K562 (cell line): ENCODE data around the gene PPP1R15A. TPM values are rescaled to one million over a fixed set of nuclear protein-coding genes. Genes with fewer than 3 reads are reported as not detected.

Experiments
- ARHGAP35 ChIP-seq: fragments of 450-650 bp; IDR thresholded peaks from 2 replicates; pipeline ENCODE4 v1.6.1; 2018; ENCODE audit not compliant: partially characterized antibody
- CCNT2 ChIP-seq: IDR thresholded peaks from 2 replicates; pipeline ENCODE4 v1.6.1; 2011; ENCODE audit warnings: borderline replicate concordance, low read depth, mild to moderate bottlenecking, moderate library complexity, mixed read lengths, low read length; ENCODE audit not compliant: insufficient read length; ENCODE audit errors: extremely low read depth
- CHD1 ChIP-seq: fragments of 200-600 bp; sonication (generic); IDR thresholded peaks from one replicate; pipeline ENCODE4 v1.6.1; 2012; ENCODE audit warnings: mild to moderate bottlenecking, moderate library complexity, low read length, inconsistent platforms
- EZH2 ChIP-seq: IDR thresholded peaks from 2 replicates; pipeline ENCODE4 v1.6.1; 2012; ENCODE audit warnings: low read depth, mild to moderate bottlenecking, inconsistent platforms, low read length, borderline replicate concordance
- FOSL1 ChIP-seq: fragments of 200-800 bp; sonication (Bioruptor generic); conservative IDR thresholded peaks from 2 replicates; pipeline ENCODE4 v1.6.1; 2016; ENCODE audit warnings: missing genetic modification characterization, missing compliant biosample characterization
- HMGN3 ChIP-seq: IDR thresholded peaks from 2 replicates; pipeline ENCODE4 v1.6.1; 2011; ENCODE audit warnings: borderline replicate concordance, low read depth, mild to moderate bottlenecking, mixed read lengths, low read length; ENCODE audit not compliant: insufficient read length; ENCODE audit errors: extremely low read depth
- MED1 ChIP-seq: sonication (generic); formaldehyde crosslinking; IDR thresholded peaks from 2 replicates; pipeline ENCODE4 v1.8.1; 2023; ENCODE audit warnings: missing genetic modification reagents, borderline replicate concordance
- NFIX ChIP-seq: fragments of 250-450 bp; sonication (Bioruptor Pico); IDR thresholded peaks from 2 replicates; pipeline ENCODE4 v1.4.0; 2020; ENCODE audit warnings: low read depth, mild to moderate bottlenecking, moderate library complexity
- POLR2A ChIP-seq: fragments of 450-650 bp; conservative IDR thresholded peaks from 2 replicates; pipeline ENCODE4 v1.6.1; 2016
- POLR2G ChIP-seq: fragments of 200-400 bp; formaldehyde crosslinking; IDR thresholded peaks from 2 replicates; pipeline ENCODE4 v1.6.1; 2017; ENCODE audit warnings: low read depth, mild to moderate bottlenecking, antibody characterized with exemption, low read length, moderate library complexity
- RBBP5 ChIP-seq: fragments of 200-600 bp; sonication (generic); IDR thresholded peaks from 2 replicates; pipeline ENCODE4 v1.6.1; 2012; ENCODE audit warnings: borderline replicate concordance, mild to moderate bottlenecking, low read length, control low read depth, inconsistent platforms; ENCODE audit not compliant: insufficient read depth, poor library complexity, severe bottlenecking
- RBFOX2 ChIP-seq: fragments of 200-400 bp; formaldehyde crosslinking; IDR thresholded peaks from 2 replicates; pipeline ENCODE4 v1.6.1; 2017; ENCODE audit warnings: low read depth, mild to moderate bottlenecking, low read length, moderate library complexity
- RBM34 ChIP-seq: fragments of 200-400 bp; formaldehyde crosslinking; IDR thresholded peaks from 2 replicates; pipeline ENCODE4 v1.6.1; 2018; ENCODE audit warnings: low read length, borderline replicate concordance; ENCODE audit not compliant: insufficient read depth
- SIN3A ChIP-seq, 2 experiments: fragments of 150-350 bp in 1 of 2; IDR thresholded peaks; 2 replicates each; pipeline ENCODE4 v1.6.1; 2011 to 2016; ENCODE audit warnings: borderline replicate concordance in 2 of 2, low read depth in 2 of 2, low read length in 2 of 2, mild to moderate bottlenecking in 2 of 2, moderate library complexity in 2 of 2; ENCODE audit not compliant: control insufficient read depth in 1 of 2
- SMAD4 ChIP-seq: fragments of 250-450 bp; sonication (Bioruptor Pico); conservative IDR thresholded peaks from 2 replicates; pipeline ENCODE4 v1.8.0; 2021; ENCODE audit warnings: inconsistent platforms, mild to moderate bottlenecking, moderate library complexity
- ZNF174 ChIP-seq: fragments of 250-450 bp; sonication (Bioruptor Pico); IDR thresholded peaks from 2 replicates; pipeline ENCODE4 v1.4.0; 2020; ENCODE audit warnings: mild to moderate bottlenecking
- ZNF232 ChIP-seq: sonication (generic); formaldehyde crosslinking; IDR thresholded peaks from 2 replicates; pipeline ENCODE4 v1.8.0; 2022; ENCODE audit warnings: mild to moderate bottlenecking, missing genetic modification reagents
- ZNF76 ChIP-seq: fragments of 250-450 bp; sonication (Bioruptor Pico); IDR thresholded peaks from 2 replicates; pipeline ENCODE4 v1.4.0; 2020; ENCODE audit warnings: mild to moderate bottlenecking, moderate library complexity, borderline replicate concordance
- polyA plus RNA-seq, 8 experiments: library from polyadenylated mRNA; depleted of rRNA in 4 of 8; stranded (reverse) in 5 of 8; unstranded in 3 of 8; fragments of >200 nt; fragmentation: Nextera tagmentation in 2 of 8; fragmentation: Illumina TruSeq in 1 of 8; extraction: Ambion mirVana in 2 of 8; extraction: Trizol in 1 of 8; gene quantifications; 2 replicates each; pipeline versions ENCODE4 v1.2.1 to v1.2.3, GENCODE V29; 2011 to 2014; ENCODE audit warnings: inconsistent platforms in 1 of 8, missing spikeins in 1 of 8
- total RNA-seq, 7 experiments: library from RNA; depleted of rRNA in 6 of 7; stranded (reverse); fragments of >200 nt in 6 of 7; fragmentation: Illumina TruSeq in 2 of 7; extraction: Trizol in 2 of 7; gene quantifications; 2 replicates each; pipeline versions ENCODE4 v1.2.1 to v1.2.3, GENCODE V29; 2011 to 2021; ENCODE audit warnings: low replicate concordance in 1 of 7
- TF ChIP-seq, protein P1 (sequence below): sonication (generic); formaldehyde crosslinking; IDR thresholded peaks from 2 replicates; pipeline ENCODE4 v1.8.0; 2022; ENCODE audit warnings: mild to moderate bottlenecking, missing genetic modification reagents
- TF ChIP-seq, protein P2 (sequence below), 3 experiments: fragments of 200-800 bp in 1 of 3; fragments of 250-450 bp in 1 of 3; fragments of 450-650 bp in 1 of 3; sonication (Bioruptor Pico) in 1 of 3; sonication (Bioruptor generic) in 1 of 3; formaldehyde crosslinking in 1 of 3; IDR thresholded peaks; 2 replicates each; pipeline versions ENCODE4 v1.6.1 to v1.8.0; 2016 to 2022; ENCODE audit warnings: mild to moderate bottlenecking in 2 of 3, missing genetic modification characterization in 2 of 3, missing compliant biosample characterization in 1 of 3, moderate library complexity in 1 of 3
- TF ChIP-seq, protein P3 (sequence below): IDR thresholded peaks from 2 replicates; pipeline ENCODE4 v1.6.1; 2011; ENCODE audit not compliant: insufficient read length; ENCODE audit errors: extremely low read depth

PPP1R15A gene
- total and polyA plus RNA-seq, 9 of the 15 experiments (the other 6 are each of a cell fraction or from before 2014, with no cell fraction given): 0.42 to 73.7 (median 44.0) TPM

DNA sequence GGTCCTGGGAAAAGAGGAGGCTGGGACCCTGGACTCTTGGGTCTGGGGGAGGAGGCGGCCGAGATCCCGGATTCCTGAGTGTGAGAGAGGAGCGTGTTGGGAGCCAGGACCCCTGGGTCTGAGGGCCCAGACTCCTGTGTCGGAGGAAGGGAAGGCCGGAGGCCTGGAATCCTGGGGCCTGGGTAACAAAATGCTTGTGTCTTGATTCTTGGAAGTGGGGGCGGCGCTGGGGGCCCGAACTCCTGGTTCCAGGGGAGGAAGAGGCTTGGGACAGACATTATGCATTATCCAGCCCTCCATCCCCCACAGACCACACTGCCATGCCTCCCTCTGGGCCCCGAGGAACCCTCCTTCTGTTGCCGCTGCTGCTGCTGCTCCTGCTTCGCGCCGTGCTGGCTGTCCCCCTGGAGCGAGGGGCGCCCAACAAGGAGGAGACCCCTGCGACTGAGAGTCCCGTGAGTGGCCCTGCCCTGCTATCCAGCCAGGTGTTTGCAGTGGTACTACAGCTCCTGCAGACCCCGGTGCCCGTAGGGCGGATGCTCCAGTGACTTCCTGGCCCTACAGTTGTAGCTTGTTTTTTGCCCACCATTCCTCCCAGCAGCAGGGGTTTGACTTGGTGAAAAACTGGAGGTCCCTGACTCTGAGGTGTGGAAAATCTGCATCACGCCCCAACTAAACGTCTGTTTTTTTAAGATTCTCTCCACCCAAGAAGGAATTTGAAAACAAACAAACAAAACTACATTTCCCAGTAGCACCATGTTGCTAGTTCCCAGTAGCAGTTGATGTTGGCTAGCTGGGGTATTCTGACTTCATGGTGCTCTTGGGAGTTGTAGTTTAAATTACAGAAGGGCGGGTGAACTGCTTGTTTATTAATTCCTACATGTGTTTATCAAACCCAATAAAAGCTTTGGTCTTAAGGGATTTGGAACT is 28.5 kb downstream of the PPP1R15A start (continued):
- TF ChIP-seq, protein P1, sequence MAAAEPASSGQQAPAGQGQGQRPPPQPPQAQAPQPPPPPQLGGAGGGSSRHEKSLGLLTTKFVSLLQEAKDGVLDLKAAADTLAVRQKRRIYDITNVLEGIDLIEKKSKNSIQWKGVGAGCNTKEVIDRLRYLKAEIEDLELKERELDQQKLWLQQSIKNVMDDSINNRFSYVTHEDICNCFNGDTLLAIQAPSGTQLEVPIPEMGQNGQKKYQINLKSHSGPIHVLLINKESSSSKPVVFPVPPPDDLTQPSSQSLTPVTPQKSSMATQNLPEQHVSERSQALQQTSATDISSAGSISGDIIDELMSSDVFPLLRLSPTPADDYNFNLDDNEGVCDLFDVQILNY (CRISPR knock-in tag): no peak
- peak; percentile 17 for TF ChIP-seq RBBP5
- TF ChIP-seq HMGN3: peak; percentile 81
- TF ChIP-seq POLR2G: peak; percentile 41; the same call in 1 of the 2 replicates
- TF ChIP-seq NFIX (CRISPR knock-in tag): no peak
- TF ChIP-seq ZNF232 (CRISPR knock-in tag): no peak
- TF ChIP-seq ZNF76 (CRISPR knock-in tag): no peak
- TF ChIP-seq, protein P2, sequence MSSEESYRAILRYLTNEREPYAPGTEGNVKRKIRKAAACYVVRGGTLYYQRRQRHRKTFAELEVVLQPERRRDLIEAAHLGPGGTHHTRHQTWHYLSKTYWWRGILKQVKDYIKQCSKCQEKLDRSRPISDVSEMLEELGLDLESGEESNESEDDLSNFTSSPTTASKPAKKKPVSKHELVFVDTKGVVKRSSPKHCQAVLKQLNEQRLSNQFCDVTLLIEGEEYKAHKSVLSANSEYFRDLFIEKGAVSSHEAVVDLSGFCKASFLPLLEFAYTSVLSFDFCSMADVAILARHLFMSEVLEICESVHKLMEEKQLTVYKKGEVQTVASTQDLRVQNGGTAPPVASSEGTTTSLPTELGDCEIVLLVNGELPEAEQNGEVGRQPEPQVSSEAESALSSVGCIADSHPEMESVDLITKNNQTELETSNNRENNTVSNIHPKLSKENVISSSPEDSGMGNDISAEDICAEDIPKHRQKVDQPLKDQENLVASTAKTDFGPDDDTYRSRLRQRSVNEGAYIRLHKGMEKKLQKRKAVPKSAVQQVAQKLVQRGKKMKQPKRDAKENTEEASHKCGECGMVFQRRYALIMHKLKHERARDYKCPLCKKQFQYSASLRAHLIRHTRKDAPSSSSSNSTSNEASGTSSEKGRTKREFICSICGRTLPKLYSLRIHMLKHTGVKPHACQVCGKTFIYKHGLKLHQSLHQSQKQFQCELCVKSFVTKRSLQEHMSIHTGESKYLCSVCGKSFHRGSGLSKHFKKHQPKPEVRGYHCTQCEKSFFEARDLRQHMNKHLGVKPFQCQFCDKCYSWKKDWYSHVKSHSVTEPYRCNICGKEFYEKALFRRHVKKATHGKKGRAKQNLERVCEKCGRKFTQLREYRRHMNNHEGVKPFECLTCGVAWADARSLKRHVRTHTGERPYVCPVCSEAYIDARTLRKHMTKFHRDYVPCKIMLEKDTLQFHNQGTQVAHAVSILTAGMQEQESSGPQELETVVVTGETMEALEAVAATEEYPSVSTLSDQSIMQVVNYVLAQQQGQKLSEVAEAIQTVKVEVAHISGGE (CRISPR knock-in tag; IDR thresholded peaks at IDR 0.05): peak in 1 of 3 experiments; percentile 8; a peak in 1 of 6 replicates
- peak; percentile 50 for TF ChIP-seq RBFOX2
- no peak for TF ChIP-seq ZNF174 (CRISPR knock-in tag)
- peak; percentile 33 to 80; a peak in 2 of 4 replicates for TF ChIP-seq SIN3A (IDR thresholded peaks at IDR 0.05; ENCODE audit: borderline replicate concordance in 2 of 2, control insufficient read depth in 1 of 2, low read depth in 2 of 2, low read length in 2 of 2)
- TF ChIP-seq CHD1: peak; percentile 73
- no peak for TF ChIP-seq EZH2
- TF ChIP-seq MED1: no peak
- TF ChIP-seq ARHGAP35: no peak
- 0 out of 2 replicates have a peak, but pooled peaks have one; percentile 6 for TF ChIP-seq POLR2A
- no peak for TF ChIP-seq RBM34
- 0 out of 2 replicates have a peak, but pooled peaks have one; percentile 6 for TF ChIP-seq SMAD4 (CRISPR knock-in tag)
- TF ChIP-seq, protein P3, sequence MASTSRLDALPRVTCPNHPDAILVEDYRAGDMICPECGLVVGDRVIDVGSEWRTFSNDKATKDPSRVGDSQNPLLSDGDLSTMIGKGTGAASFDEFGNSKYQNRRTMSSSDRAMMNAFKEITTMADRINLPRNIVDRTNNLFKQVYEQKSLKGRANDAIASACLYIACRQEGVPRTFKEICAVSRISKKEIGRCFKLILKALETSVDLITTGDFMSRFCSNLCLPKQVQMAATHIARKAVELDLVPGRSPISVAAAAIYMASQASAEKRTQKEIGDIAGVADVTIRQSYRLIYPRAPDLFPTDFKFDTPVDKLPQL: no peak
- 0 out of 2 replicates have a peak, but pooled peaks have one; percentile 29 for TF ChIP-seq FOSL1 (tag)
- peak; percentile 75 for TF ChIP-seq CCNT2
